ENCODE data around the gene ENO3. TPM values are rescaled to one million over a fixed set of nuclear protein-coding genes. Genes with fewer than 3 reads are reported as not detected.

Gene ENO3
- total RNA-seq, 1 donor: 3.9 TPM

- Histone ChIP-seq H3K9me3 (ENCODE audit: low read depth, low read length) (no peaks in the 10 kb centered on the region), H3K4me3 (ENCODE audit: low read length) (no peak within 1 kb of the TSS), H3K4me1 (ENCODE audit: insufficient read depth, low read length) (peaks cover 15% of the 10 kb centered on the region), H3K27me3 (ENCODE audit: insufficient read depth, low read length) (no peaks in the 10 kb centered on the region)
Measured at GRCh38 chr17:4931963-4932362, 19.0 kb upstream of the ENO3 start, which contains the start of gene GP1BA. Gene GP1BA (plus strand): TSS chr17:4932277. CDS start chr17:4932605, 328 bp downstream.

- Histone ChIP-seq H3K4me1 (ENCODE audit: insufficient read depth, low read length) (peaks cover 15% of the 10 kb centered on the region), H3K9me3 (ENCODE audit: low read depth, low read length) (no peaks in the 10 kb centered on the region), H3K27me3 (ENCODE audit: insufficient read depth, low read length) (no peaks in the 10 kb centered on the region), H3K4me3 (ENCODE audit: low read length) (no peak overlapping the region)
Measured at GRCh38 chr17:4932756-4933155, 18.2 kb upstream of the ENO3 start.

GRCh38 chr17:4933646-4934045 is 17.3 kb upstream of the ENO3 start:
- H3K4me1 ChIP-seq (ENCODE audit: insufficient read depth, low read length): peaks cover 22% of the 10 kb centered on the region
- no peaks in the 10 kb centered on the region for H3K27me3 ChIP-seq (ENCODE audit: insufficient read depth, low read length)
- H3K9me3 ChIP-seq (ENCODE audit: low read depth, low read length): no peaks in the 10 kb centered on the region
- H3K4me3 ChIP-seq (ENCODE audit: low read length): no peak overlapping the region

- Histone ChIP-seq H3K9me3 (ENCODE audit: low read depth, low read length) (no peaks in the 10 kb centered on the region), H3K4me3 (ENCODE audit: low read length) (no peak overlapping the region), H3K27me3 (ENCODE audit: insufficient read depth, low read length) (no peaks in the 10 kb centered on the region), H3K4me1 (ENCODE audit: insufficient read depth, low read length) (peaks cover 30% of the 10 kb centered on the region)
Measured at GRCh38 chr17:4934173-4934979, 16.5 kb upstream of the ENO3 start.

- H3K4me3 ChIP-seq (ENCODE audit: low read length): no peak overlapping the region
- no peaks in the 10 kb centered on the region for H3K27me3 ChIP-seq (ENCODE audit: insufficient read depth, low read length)
- H3K9me3 ChIP-seq (ENCODE audit: low read depth, low read length): no peaks in the 10 kb centered on the region
- H3K4me1 ChIP-seq (ENCODE audit: insufficient read depth, low read length): peaks cover 31% of the 10 kb centered on the region
Measured at GRCh38 chr17:4935650-4936049, 15.3 kb upstream of the ENO3 start.

- Histone ChIP-seq H3K9me3 (ENCODE audit: low read depth, low read length) (no peaks in the 10 kb centered on the region), H3K4me1 (ENCODE audit: insufficient read depth, low read length) (peaks cover 38% of the 10 kb centered on the region), H3K27me3 (ENCODE audit: insufficient read depth, low read length) (no peaks in the 10 kb centered on the region), H3K4me3 (ENCODE audit: low read length) (no peak overlapping the region)
Measured at GRCh38 chr17:4936436-4936835, 14.5 kb upstream of the ENO3 start.

GRCh38 chr17:4937553-4937952 is 13.4 kb upstream of the ENO3 start:
- Histone ChIP-seq H3K4me1 (ENCODE audit: insufficient read depth, low read length) (peaks cover 45% of the 10 kb centered on the region), H3K27me3 (ENCODE audit: insufficient read depth, low read length) (no peaks in the 10 kb centered on the region), H3K9me3 (ENCODE audit: low read depth, low read length) (no peaks in the 10 kb centered on the region), H3K4me3 (ENCODE audit: low read length) (no peak overlapping the region)

- H3K9me3 ChIP-seq (ENCODE audit: low read depth, low read length): no peaks in the 10 kb centered on the region
- H3K4me1 ChIP-seq (ENCODE audit: insufficient read depth, low read length): peaks cover 50% of the 10 kb centered on the region
- no peak overlapping the region for H3K4me3 ChIP-seq (ENCODE audit: low read length)
- no peaks in the 10 kb centered on the region for H3K27me3 ChIP-seq (ENCODE audit: insufficient read depth, low read length)
Measured at GRCh38 chr17:4938069-4938491, 12.8 kb upstream of the ENO3 start.

- Histone ChIP-seq H3K27me3 (ENCODE audit: insufficient read depth, low read length) (no peaks in the 10 kb centered on the region), H3K4me3 (ENCODE audit: low read length) (peak overlapping the region; percentile 98), H3K9me3 (ENCODE audit: low read depth, low read length) (no peaks in the 10 kb centered on the region), H3K4me1 (ENCODE audit: insufficient read depth, low read length) (peaks cover 57% of the 10 kb centered on the region)
Measured at GRCh38 chr17:4938688-4939545, 12.0 kb upstream of the ENO3 start.

- peaks cover 57% of the 10 kb centered on the region for H3K4me1 ChIP-seq (ENCODE audit: insufficient read depth, low read length)
- peak overlapping the region; percentile 98 for H3K4me3 ChIP-seq (ENCODE audit: low read length)
Measured at GRCh38 chr17:4939546-4939795, 11.4 kb upstream of the ENO3 start.

GRCh38 chr17:4939796-4940554 is 10.9 kb upstream of the ENO3 start, which contains the start of the genes RNF167 and SLC25A11:
Gene RNF167 (plus strand): TSS chr17:4940268. CDS start chr17:4940910, 642 bp downstream.
Gene SLC25A11 (minus strand): TSS chr17:4940046. CDS start chr17:4939910, 136 bp downstream.
- peaks cover 58% of the 10 kb centered on the region for H3K4me1 ChIP-seq (ENCODE audit: insufficient read depth, low read length)
- no peaks in the 10 kb centered on the region for H3K27me3 ChIP-seq (ENCODE audit: insufficient read depth, low read length)
- H3K9me3 ChIP-seq (ENCODE audit: low read depth, low read length): no peaks in the 10 kb centered on the region
- peak within 1 kb of the TSS; percentile 98 for H3K4me3 ChIP-seq (ENCODE audit: low read length)

More at GRCh38 chr17:4939546-4939795, 11.4 kb upstream of the ENO3 start:
- H3K27me3 ChIP-seq (ENCODE audit: insufficient read depth, low read length): no peaks in the 10 kb centered on the region
- no peaks in the 10 kb centered on the region for H3K9me3 ChIP-seq (ENCODE audit: low read depth, low read length)

- Histone ChIP-seq H3K4me1 (ENCODE audit: insufficient read depth, low read length) (peaks cover 66% of the 10 kb centered on the region), H3K9me3 (ENCODE audit: low read depth, low read length) (no peaks in the 10 kb centered on the region), H3K4me3 (ENCODE audit: low read length) (peak overlapping the region; percentile 98), H3K27me3 (ENCODE audit: insufficient read depth, low read length) (no peaks in the 10 kb centered on the region)
Measured at GRCh38 chr17:4940555-4941318, 10.2 kb upstream of the ENO3 start.

- H3K9me3 ChIP-seq (ENCODE audit: low read depth, low read length): no peaks in the 10 kb centered on the region
- H3K4me3 ChIP-seq (ENCODE audit: low read length): peak overlapping the region; percentile 98
- peaks cover 71% of the 10 kb centered on the region for H3K4me1 ChIP-seq (ENCODE audit: insufficient read depth, low read length)
- H3K27me3 ChIP-seq (ENCODE audit: insufficient read depth, low read length): no peaks in the 10 kb centered on the region
Measured at GRCh38 chr17:4941319-4941610, 9.7 kb upstream of the ENO3 start.

GRCh38 chr17:4942760-4943508 is 8.0 kb upstream of the ENO3 start:
- Histone ChIP-seq H3K27me3 (ENCODE audit: insufficient read depth, low read length) (no peaks in the 10 kb centered on the region), H3K4me1 (ENCODE audit: insufficient read depth, low read length) (peaks cover 79% of the 10 kb centered on the region), H3K9me3 (ENCODE audit: low read depth, low read length) (no peaks in the 10 kb centered on the region), H3K4me3 (ENCODE audit: low read length) (no peak overlapping the region)

All from mononuclear cell (primary cell).